Measurements from ENCODE around the gene ATF6B.

The ATF6B gene

DNA sequence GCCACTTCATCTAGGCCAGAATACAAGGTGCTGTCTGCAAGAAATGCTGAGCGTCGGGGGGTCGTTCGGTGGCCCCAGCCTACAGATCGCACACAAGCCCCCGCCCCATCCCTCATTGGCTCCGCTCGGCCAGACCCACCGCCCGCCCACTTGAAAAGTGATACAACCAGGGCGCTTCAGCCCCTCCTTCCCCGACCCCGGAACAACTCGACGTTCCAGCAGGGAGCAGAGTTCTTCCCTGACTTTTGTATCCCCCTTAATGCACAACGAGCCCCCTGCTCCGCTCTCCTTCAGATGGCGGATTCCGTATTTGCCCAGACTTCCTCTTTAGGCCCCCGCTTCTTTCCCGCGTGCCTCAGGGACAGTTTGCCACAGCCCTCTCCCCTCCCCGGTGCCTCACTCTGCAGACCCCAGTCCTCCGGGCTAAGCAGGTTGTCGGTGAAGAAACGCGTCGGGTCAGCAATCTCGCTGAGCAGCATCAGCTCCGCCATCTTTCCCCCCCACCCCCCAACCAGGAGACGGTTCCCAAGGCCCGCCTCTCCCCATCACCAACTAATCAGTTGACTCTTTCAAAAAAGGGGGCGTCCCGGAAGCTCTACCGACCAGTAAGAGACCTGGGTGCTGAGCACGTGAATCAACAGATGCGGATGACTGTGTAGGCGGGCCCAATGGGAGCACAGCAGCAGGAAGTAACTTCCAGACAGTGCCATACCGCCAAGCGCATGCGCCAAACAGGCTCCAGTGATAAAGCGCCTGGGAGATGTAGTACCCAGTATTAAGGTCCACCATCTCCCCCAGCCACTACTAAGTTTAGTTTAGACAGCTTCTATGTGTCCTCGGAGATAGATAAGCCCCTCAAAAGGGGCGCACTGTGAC is at the start of gene ATF6B:
ATF6B (minus strand) TSS at position 530 of the 876 bp plus-strand sequence; CDS start at position 491, 39 bp downstream.
- Histone ChIP-seq H3K36me3 (replicated peaks; ENCODE audit: insufficient read depth, low read length) (no peaks in the 10 kb centered on the region), H3K9me3 (replicated peaks; ENCODE audit: insufficient read depth, low read length) (no peaks in the 10 kb centered on the region), H3K27ac (ENCODE audit: low read length) (peak within 1 kb of the TSS; percentile 38; the same call in 1 of the 2 replicates), H3K4me3 (ENCODE audit: low read length) (peak within 1 kb of the TSS; percentile 94), H3K79me2 (ENCODE audit: low read length) (peaks cover 42% of the 10 kb centered on the region), H3K27me3 (replicated peaks; ENCODE audit: insufficient read depth, low read length) (no peaks in the 10 kb centered on the region; the same call in 1 of the 2 replicates), H3F3A (ENCODE audit: insufficient read depth, low read length) (no peaks in the 10 kb centered on the region), H3K4me1 (ENCODE audit: low read length) (peaks cover 18% of the 10 kb centered on the region), H2AFZ (ENCODE audit: low read length) (peak within 1 kb of the TSS; percentile 71), H3K4me2 (ENCODE audit: low read depth, low read length) (peak within 1 kb of the TSS; percentile 94), H3K9me2 (replicated peaks; ENCODE audit: insufficient read depth, low read length) (no peaks in the 10 kb centered on the region), H4K20me1 (ENCODE audit: insufficient read depth, low read length) (no peaks in the 10 kb centered on the region), H3K9ac (ENCODE audit: low read length) (peak within 1 kb of the TSS; percentile 89)
- TF ChIP-seq, protein P1, sequence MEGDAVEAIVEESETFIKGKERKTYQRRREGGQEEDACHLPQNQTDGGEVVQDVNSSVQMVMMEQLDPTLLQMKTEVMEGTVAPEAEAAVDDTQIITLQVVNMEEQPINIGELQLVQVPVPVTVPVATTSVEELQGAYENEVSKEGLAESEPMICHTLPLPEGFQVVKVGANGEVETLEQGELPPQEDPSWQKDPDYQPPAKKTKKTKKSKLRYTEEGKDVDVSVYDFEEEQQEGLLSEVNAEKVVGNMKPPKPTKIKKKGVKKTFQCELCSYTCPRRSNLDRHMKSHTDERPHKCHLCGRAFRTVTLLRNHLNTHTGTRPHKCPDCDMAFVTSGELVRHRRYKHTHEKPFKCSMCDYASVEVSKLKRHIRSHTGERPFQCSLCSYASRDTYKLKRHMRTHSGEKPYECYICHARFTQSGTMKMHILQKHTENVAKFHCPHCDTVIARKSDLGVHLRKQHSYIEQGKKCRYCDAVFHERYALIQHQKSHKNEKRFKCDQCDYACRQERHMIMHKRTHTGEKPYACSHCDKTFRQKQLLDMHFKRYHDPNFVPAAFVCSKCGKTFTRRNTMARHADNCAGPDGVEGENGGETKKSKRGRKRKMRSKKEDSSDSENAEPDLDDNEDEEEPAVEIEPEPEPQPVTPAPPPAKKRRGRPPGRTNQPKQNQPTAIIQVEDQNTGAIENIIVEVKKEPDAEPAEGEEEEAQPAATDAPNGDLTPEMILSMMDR (IDR thresholded peaks at IDR 0.05; ENCODE audit: low read length), result no peak
- TF ChIP-seq EZH2phosphoT487 (IDR thresholded peaks at IDR 0.05; ENCODE audit: low read length), result no peak
- no peak for TF ChIP-seq EZH2 (optimal IDR thresholded peaks at IDR 0.05; ENCODE audit: low read depth, low read length)
- peak; percentile 100 for DNase-seq

DNA sequence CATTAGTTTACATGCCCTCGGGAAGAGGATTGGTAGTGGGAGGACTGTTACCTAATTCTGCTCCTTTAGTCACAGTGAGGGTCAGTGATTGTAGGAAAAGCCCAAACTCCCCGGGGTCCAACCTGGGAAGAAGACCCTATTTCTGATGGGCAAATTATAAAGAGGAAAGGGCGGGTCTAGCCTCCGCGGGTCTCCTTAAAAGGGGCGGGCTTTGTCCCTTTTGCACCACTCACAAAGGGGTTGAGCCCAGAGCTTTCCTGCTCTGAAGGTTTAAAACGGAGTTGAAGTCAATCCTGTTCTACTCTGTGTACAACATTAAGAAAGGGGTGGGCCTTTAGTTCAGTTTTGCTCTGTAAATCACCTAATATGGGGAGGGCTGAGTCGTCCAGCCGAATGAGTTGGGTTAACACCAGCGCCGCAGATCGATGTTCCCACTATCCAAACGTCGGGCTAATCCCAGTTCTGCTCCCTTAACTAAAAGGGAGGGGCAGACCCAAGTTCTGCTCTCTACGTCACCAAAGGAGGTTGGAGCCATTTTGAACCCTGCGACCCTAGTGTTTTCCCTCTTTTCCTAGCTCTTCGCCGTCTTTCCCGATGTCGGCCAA is 49.2 kb upstream of the ATF6B start:
- peak overlapping the region; percentile 82 for H3K4me3 ChIP-seq (ENCODE audit: low read length)
- peaks cover 19% of the 10 kb centered on the region for H3F3A ChIP-seq (ENCODE audit: insufficient read depth, low read length)
- peaks cover 17% of the 10 kb centered on the region for H3K79me2 ChIP-seq (ENCODE audit: low read length)
- no peaks in the 10 kb centered on the region for H4K20me1 ChIP-seq (ENCODE audit: insufficient read depth, low read length)
- peak overlapping the region; percentile 70 for H3K9ac ChIP-seq (ENCODE audit: low read length)
- no peaks in the 10 kb centered on the region for H3K27me3 ChIP-seq (replicated peaks; ENCODE audit: insufficient read depth, low read length)
- peak overlapping the region; percentile 96 for H3K27ac ChIP-seq (ENCODE audit: low read length)
- DNase-seq, result peak; percentile 53
- no peaks in the 10 kb centered on the region for H3K9me3 ChIP-seq (replicated peaks; ENCODE audit: insufficient read depth, low read length)
- peaks cover 21% of the 10 kb centered on the region for H3K4me1 ChIP-seq (ENCODE audit: low read length)
- H3K9me2 ChIP-seq (replicated peaks; ENCODE audit: insufficient read depth, low read length), result no peaks in the 10 kb centered on the region
- H2AFZ ChIP-seq (ENCODE audit: low read length), result peak overlapping the region; percentile 79
- no peaks in the 10 kb centered on the region for H3K36me3 ChIP-seq (replicated peaks; ENCODE audit: insufficient read depth, low read length)
- peak overlapping the region; percentile 97 for H3K4me2 ChIP-seq (ENCODE audit: low read depth, low read length)
- TF ChIP-seq EZH2phosphoT487 (IDR thresholded peaks at IDR 0.05; ENCODE audit: low read length) (no peak), EZH2 (optimal IDR thresholded peaks at IDR 0.05; ENCODE audit: low read depth, low read length) (no peak)
- TF ChIP-seq, protein P1 (IDR thresholded peaks at IDR 0.05; ENCODE audit: low read length), result no peak

DNA sequence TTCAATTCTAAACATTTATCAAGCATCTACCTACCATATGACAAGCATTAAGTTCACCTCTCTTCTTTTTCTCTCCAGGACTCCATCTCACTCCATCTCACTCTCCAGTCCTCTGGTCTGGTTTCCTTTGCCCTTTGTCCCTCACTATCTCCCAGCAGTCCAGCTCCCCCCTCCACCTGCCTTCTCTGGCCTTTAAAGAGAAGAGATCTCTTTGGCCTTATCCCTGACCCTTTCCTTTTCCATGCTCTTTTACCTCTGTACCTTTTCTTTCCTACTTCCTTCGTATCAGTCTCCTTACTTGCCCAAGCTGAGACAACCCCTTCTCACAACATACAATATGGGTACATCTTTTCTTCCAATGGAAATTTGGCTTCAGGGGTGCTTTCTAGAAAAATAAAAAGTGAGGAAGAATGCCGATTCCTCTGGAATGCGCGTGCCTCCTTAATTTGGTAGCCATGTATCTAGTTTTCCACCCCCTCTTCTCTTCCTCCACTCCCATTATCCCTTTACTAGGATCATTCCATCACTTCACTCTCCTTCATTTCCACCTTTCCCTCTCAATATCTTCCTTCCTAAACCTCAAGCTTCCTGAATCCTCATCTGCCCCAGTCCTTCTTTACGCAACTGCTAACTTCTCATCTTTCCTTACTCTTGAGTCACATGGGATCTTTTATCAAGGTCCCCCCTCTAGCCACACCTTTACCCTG is 48.6 kb upstream of the ATF6B start:
- peaks cover 19% of the 10 kb centered on the region for H3F3A ChIP-seq (ENCODE audit: insufficient read depth, low read length)
- H3K9me3 ChIP-seq (replicated peaks; ENCODE audit: insufficient read depth, low read length), result no peaks in the 10 kb centered on the region
- peak overlapping the region; percentile 97 for H3K4me2 ChIP-seq (ENCODE audit: low read depth, low read length)
- H3K4me3 ChIP-seq (ENCODE audit: low read length), result peak overlapping the region; percentile 82
- H3K27me3 ChIP-seq (replicated peaks; ENCODE audit: insufficient read depth, low read length), result no peaks in the 10 kb centered on the region
- no peaks in the 10 kb centered on the region for H4K20me1 ChIP-seq (ENCODE audit: insufficient read depth, low read length)
- peaks cover 21% of the 10 kb centered on the region for H3K4me1 ChIP-seq (ENCODE audit: low read length)
- H2AFZ ChIP-seq (ENCODE audit: low read length), result peak overlapping the region; percentile 79
- H3K9me2 ChIP-seq (replicated peaks; ENCODE audit: insufficient read depth, low read length), result no peaks in the 10 kb centered on the region
- peak overlapping the region; percentile 70; the same call in 1 of the 2 replicates for H3K9ac ChIP-seq (ENCODE audit: low read length)
- peaks cover 17% of the 10 kb centered on the region for H3K79me2 ChIP-seq (ENCODE audit: low read length)
- no peak for TF ChIP-seq EZH2phosphoT487 (IDR thresholded peaks at IDR 0.05; ENCODE audit: low read length)
- TF ChIP-seq, protein P1 (IDR thresholded peaks at IDR 0.05; ENCODE audit: low read length), result no peak
- TF ChIP-seq EZH2 (optimal IDR thresholded peaks at IDR 0.05; ENCODE audit: low read depth, low read length), result no peak
- no peaks in the 10 kb centered on the region for H3K36me3 ChIP-seq (replicated peaks; ENCODE audit: insufficient read depth, low read length)
- DNase-seq, result no peak
- peak overlapping the region; percentile 96; the same call in 1 of the 2 replicates for H3K27ac ChIP-seq (ENCODE audit: low read length)

All from MM.1S (cell line).